Mesenchymal stem cell (in vitro differentiated cells and primary cell): ENCODE data around the gene RNF167. TPM values are rescaled to one million over a fixed set of nuclear protein-coding genes. Genes with fewer than 3 reads are reported as not detected.
A peak's percentile ranks its signal among the peaks of the same experiment; 100 is the strongest.

Source experiments
- DNase-seq: peaks from one replicate; pipeline ENCODE4 v3.0.0-alpha.2; 2013
- H2AFZ ChIP-seq: one replicate; pipeline ENCODE4 v1.6.1; 2013; ENCODE audit warnings: low read depth, mild to moderate bottlenecking, control low read depth, inconsistent platforms, low read length, moderate library complexity
- H2AK5ac ChIP-seq: 2 replicates; pipeline ENCODE4 v1.6.1; 2013; ENCODE audit warnings: low read length, moderate library complexity, mild to moderate bottlenecking, inconsistent platforms; ENCODE audit not compliant: severe bottlenecking
- H2BK120ac ChIP-seq: one replicate; pipeline ENCODE4 v1.6.1; 2013; ENCODE audit warnings: low read depth, mild to moderate bottlenecking, inconsistent platforms, low read length, moderate library complexity
- H2BK12ac ChIP-seq, 2 experiments: one replicate each; pipeline ENCODE4 v1.6.1; 2013; ENCODE audit warnings: inconsistent platforms in 2 of 2, low read length in 2 of 2, mild to moderate bottlenecking in 2 of 2, moderate library complexity in 2 of 2, control low read depth in 1 of 2
- H2BK15ac ChIP-seq: one replicate; pipeline ENCODE4 v1.6.1; 2013; ENCODE audit warnings: mild to moderate bottlenecking, low read depth, inconsistent platforms; ENCODE audit not compliant: poor library complexity, severe bottlenecking
- H2BK5ac ChIP-seq: 2 replicates; pipeline ENCODE4 v1.6.1; 2013; ENCODE audit warnings: low read depth, mild to moderate bottlenecking, low read length, control low read depth, inconsistent platforms; ENCODE audit not compliant: poor library complexity, severe bottlenecking
- H3K14ac ChIP-seq, 2 experiments: one replicate each; pipeline ENCODE4 v1.6.1; 2013; ENCODE audit warnings: inconsistent platforms in 2 of 2, low read length in 2 of 2, control low read depth in 1 of 2, mild to moderate bottlenecking in 1 of 2, moderate library complexity in 1 of 2
- H3K18ac ChIP-seq, 2 experiments: one replicate each; pipeline ENCODE4 v1.6.1; 2013; ENCODE audit warnings: inconsistent platforms in 2 of 2, low read length in 2 of 2, control low read depth in 1 of 2, low read depth in 1 of 2, mild to moderate bottlenecking in 1 of 2
- H3K23ac ChIP-seq, 2 experiments: one replicate each; pipeline ENCODE4 v1.6.1; 2013; ENCODE audit warnings: inconsistent platforms in 2 of 2, low read length in 2 of 2, mild to moderate bottlenecking in 2 of 2, moderate library complexity in 2 of 2, control low read depth in 1 of 2
- H3K27ac ChIP-seq: 2 replicates; pipeline ENCODE4 v1.5.1; 2013; ENCODE audit warnings: mild to moderate bottlenecking, moderate library complexity, low read length, control low read depth, inconsistent platforms; ENCODE audit not compliant: poor library complexity, severe bottlenecking
- H3K27me3 ChIP-seq, 2 experiments: 2 replicates each; pipeline versions ENCODE4 v1.6.1 to v1.7.0; 2013; ENCODE audit warnings: low read length in 2 of 2, mild to moderate bottlenecking in 2 of 2, moderate library complexity in 2 of 2, control low read depth in 1 of 2, inconsistent platforms in 1 of 2; ENCODE audit not compliant: control insufficient read depth in 1 of 2, insufficient read depth in 1 of 2
- H3K36me3 ChIP-seq, 2 experiments: 2 replicates each; pipeline versions ENCODE4 v1.6.1 to v1.7.0; 2013; ENCODE audit warnings: low read length in 2 of 2, control low read depth in 1 of 2, inconsistent platforms in 1 of 2, low read depth in 1 of 2, mild to moderate bottlenecking in 1 of 2; ENCODE audit not compliant: insufficient read depth in 2 of 2, control insufficient read depth in 1 of 2
- H3K4ac ChIP-seq, 2 experiments: one replicate each; pipeline ENCODE4 v1.6.1; 2013; ENCODE audit warnings: inconsistent platforms in 2 of 2, low read length in 2 of 2, mild to moderate bottlenecking in 2 of 2, moderate library complexity in 2 of 2, control low read depth in 1 of 2, low read depth in 1 of 2
- H3K4me1 ChIP-seq: 2 replicates; pipeline ENCODE4 v1.6.1; 2013; ENCODE audit warnings: low read depth, low read length, control low read depth; ENCODE audit not compliant: control insufficient read depth, insufficient read depth
- H3K4me2 ChIP-seq: 2 replicates; pipeline ENCODE4 v1.6.1; 2013; ENCODE audit warnings: low read length, mild to moderate bottlenecking, inconsistent platforms; ENCODE audit not compliant: poor library complexity, severe bottlenecking
- H3K4me3 ChIP-seq, 2 experiments: 2 replicates each; pipeline versions ENCODE4 v1.5.1 to v1.7.0; 2013; ENCODE audit warnings: low read length in 2 of 2, mild to moderate bottlenecking in 2 of 2, control low read depth in 1 of 2, low read depth in 1 of 2; ENCODE audit not compliant: insufficient read depth in 1 of 2
- H3K79me1 ChIP-seq: replicated peaks from 2 replicates; pipeline ENCODE4 v1.6.1; 2013; ENCODE audit warnings: mild to moderate bottlenecking, control low read depth, low read length, inconsistent platforms; ENCODE audit not compliant: poor library complexity, severe bottlenecking
- H3K9ac ChIP-seq: 2 replicates; pipeline ENCODE4 v1.7.0; 2013; ENCODE audit warnings: mild to moderate bottlenecking, low read length, moderate library complexity
- H3K9me3 ChIP-seq: 2 replicates; pipeline ENCODE4 v1.7.0; 2013; ENCODE audit warnings: mild to moderate bottlenecking, low read length; ENCODE audit not compliant: control insufficient read depth
- H4K8ac ChIP-seq: one replicate; pipeline ENCODE4 v1.6.1; 2013; ENCODE audit warnings: inconsistent platforms, mild to moderate bottlenecking, low read length, moderate library complexity
- H4K91ac ChIP-seq: one replicate; pipeline ENCODE4 v1.6.1; 2013; ENCODE audit warnings: mild to moderate bottlenecking, low read length, inconsistent platforms
- WGBS: methylation state at CpG from one replicate; pipeline ENCODE4 v1.1.7; 2013; ENCODE audit warnings: mixed read lengths; 5-methylcytosine and 5-hydroxymethylcytosine counted together
- polyA plus RNA-seq, 2 experiments: library from polyadenylated mRNA; stranded (reverse); fragments of 200-250 nt; gene quantifications; one replicate each; pipeline ENCODE4 v1.2.3, GENCODE V29; 2013

RNF167 gene
- 84.3 TPM for polyA plus RNA-seq (2013, experiment 1 of 2)
- polyA plus RNA-seq (2013, experiment 2 of 2): 84.9 TPM

DNA sequence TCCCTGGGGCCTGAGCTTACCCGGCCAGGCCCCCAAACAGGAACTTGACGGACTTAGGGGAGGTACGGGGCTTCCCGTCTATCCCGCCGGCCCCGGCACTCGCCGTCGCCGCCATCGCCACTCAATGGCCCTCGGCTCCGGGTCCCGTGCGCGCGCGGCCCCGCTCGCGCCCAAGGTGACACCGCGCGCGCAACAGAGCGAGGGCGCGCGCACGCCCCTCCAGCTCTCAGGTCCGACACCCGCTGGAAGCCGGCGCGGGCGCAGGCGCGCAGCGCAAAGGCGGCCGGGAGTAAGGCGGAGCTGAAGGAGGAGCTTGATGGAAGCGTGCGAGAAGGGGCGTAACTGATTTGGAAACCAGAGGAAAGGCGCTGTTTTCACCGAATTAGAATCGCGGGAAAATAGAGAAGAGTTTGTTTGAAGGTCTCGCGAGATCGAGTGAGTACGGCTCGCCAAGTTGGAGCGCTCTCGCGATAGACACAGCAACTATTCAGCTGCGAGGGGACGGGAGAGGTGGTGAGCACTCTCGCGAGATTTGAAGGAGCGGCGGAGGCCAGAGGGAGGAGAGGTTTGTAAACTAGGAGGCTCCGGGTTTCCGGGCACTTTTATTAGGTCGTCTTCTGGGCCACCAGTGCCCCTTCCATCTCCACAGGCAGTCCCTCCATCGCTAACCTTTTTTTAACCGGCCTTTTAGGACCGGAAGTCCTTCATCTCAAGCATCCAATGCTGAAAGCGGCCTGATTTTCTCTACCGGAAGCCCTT lies at the start of gene RNF167, which contains the start of gene SLC25A11:
RNF167 (plus strand) TSS at position 473 of the 759 bp plus-strand sequence. CDS start 642 bp downstream, outside the sequence.
SLC25A11 (minus strand) TSS at position 251 of the 759 bp plus-strand sequence; CDS start at position 115, 136 bp downstream.
- H3K18ac ChIP-seq: peak within 1 kb of the TSS; percentile 88 to 90
- H3K4me1 ChIP-seq: peaks cover 32% of the 10 kb centered on the region
- peaks cover 25% of the 10 kb centered on the region for H3K79me1 ChIP-seq
- H3K4ac ChIP-seq: peak within 1 kb of the TSS; percentile 95 to 96
- peaks cover 61 to 66% of the 10 kb centered on the region in 2 experiments for H3K36me3 ChIP-seq
- peak within 1 kb of the TSS; percentile 97 for H3K9ac ChIP-seq
- H3K23ac ChIP-seq: peak within 1 kb of the TSS in 1 of 2 experiments; percentile 77
- H2BK15ac ChIP-seq: no peak within 1 kb of the TSS
- peak within 1 kb of the TSS; percentile 86 to 90 for H3K14ac ChIP-seq
- H2AFZ ChIP-seq: peak within 1 kb of the TSS; percentile 57
- H2BK120ac ChIP-seq: peak within 1 kb of the TSS; percentile 86
- peak within 1 kb of the TSS; percentile 94 for H4K91ac ChIP-seq
- no peaks in the 10 kb centered on the region for H3K27me3 ChIP-seq
- peak within 1 kb of the TSS; percentile 98 for H3K27ac ChIP-seq
- peak within 1 kb of the TSS; percentile 94 for H3K4me2 ChIP-seq
- no peak within 1 kb of the TSS for H2BK12ac ChIP-seq
- peak; percentile 100 for DNase-seq
- H2AK5ac ChIP-seq: peak within 1 kb of the TSS; percentile 79
- H4K8ac ChIP-seq: peak within 1 kb of the TSS; percentile 95
- no peaks in the 10 kb centered on the region for H3K9me3 ChIP-seq
- WGBS: under 1% methylated on average over 68 of the region's 72 CpGs
- H2BK5ac ChIP-seq: peak within 1 kb of the TSS; percentile 67
- peak within 1 kb of the TSS; percentile 80 to 98 for H3K4me3 ChIP-seq

DNA sequence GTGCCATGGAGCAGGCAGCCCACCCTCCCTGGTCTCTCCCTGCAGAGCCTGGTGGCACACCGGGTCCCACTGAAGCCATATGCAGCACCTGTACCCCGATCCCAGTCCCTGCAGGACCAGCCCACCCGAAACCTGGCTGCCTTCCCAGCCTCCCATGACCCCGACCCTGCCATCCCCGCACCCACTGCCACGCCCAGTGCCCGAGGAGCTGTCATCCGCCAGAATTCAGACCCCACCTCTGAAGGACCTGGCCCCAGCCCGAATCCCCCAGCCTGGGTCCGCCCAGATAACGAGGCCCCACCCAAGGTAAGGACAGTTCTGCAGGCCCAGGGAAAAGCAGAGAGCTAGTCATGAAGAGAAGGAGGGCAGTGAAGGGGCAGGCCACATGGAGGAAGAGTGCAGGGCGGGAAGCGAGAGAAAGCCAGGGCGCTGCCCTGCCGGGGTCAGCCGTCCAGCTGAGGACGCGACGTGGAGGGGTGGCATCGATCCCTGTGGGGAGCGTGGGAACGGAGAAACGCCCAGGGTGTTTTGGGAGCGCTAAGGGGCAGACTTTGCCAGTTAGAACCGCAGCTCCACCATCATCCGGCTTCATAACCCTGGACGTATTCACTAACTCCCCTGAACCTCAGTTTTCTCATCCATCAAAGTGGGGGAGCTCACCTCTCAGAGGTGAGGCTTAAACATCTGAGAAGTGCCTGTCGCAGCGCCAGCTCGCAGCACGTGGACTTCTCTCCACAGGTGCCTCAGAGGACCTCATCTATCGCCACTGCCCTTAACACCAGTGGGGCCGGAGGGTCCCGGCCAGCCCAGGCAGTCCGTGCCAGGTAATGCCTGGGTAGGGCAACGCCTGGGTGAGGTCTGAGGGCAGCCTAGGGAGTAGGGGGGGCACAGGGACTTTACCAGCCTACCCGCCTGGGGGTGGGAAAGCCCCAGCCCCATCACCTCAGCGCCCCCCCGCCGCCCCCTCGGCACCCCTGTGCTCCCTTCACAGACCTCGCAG lies 48.4 kb upstream of the RNF167 start:
- WGBS: 96% methylated on average over 42 of the region's 42 CpGs
- H3K36me3 ChIP-seq: peaks cover 76 to 92% of the 10 kb centered on the region in 2 experiments

DNA sequence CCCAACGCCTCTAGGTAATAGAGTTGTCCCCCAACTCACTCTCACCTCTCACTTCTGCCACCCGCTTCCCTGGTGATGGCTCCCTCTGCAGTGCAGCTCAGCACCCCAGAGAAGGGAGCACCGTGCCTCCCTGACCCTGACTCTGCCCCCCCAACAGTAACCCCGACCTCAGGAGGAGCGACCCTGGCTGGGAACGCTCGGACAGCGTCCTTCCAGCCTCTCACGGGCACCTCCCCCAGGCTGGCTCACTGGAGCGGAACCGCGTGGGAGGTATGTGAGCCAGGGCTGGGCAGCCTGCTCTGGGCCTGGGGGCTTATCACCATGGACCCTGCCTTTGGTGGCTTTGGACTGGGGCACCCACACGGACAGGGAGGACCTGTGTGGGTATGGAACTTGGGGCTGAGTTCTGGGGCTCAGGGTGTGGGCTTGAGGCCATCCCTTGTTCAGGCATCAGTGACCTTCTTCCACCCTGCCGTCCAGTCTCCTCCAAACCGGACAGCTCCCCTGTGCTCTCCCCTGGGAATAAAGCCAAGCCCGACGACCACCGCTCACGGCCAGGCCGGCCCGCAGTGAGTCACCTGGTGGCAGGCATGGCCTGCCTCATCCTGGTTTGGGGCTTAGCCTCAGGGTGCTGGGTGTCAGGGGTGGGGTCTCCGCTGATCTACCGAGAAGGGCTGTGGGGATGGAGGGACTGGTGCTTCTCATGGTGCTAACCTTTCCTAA lies 47.4 kb upstream of the RNF167 start:
- Histone ChIP-seq H2AK5ac (no peak overlapping the region), H3K14ac (no peak overlapping the region), H3K79me1 (peaks cover 7% of the 10 kb centered on the region), H3K27ac (no peak overlapping the region), H2BK120ac (no peak overlapping the region), H2BK12ac (no peak overlapping the region), H3K4me2 (no peak overlapping the region), H3K36me3 (peaks cover 75 to 92% of the 10 kb centered on the region in 2 experiments), H4K8ac (no peak overlapping the region), H3K4me3 (no peak overlapping the region), H3K9me3 (no peaks in the 10 kb centered on the region), H2BK5ac (no peak overlapping the region), H4K91ac (no peak overlapping the region), H3K4ac (no peak overlapping the region), H3K23ac (no peak overlapping the region), H3K4me1 (peaks cover 8% of the 10 kb centered on the region), H3K18ac (no peak overlapping the region), H3K27me3 (no peaks in the 10 kb centered on the region), H3K9ac (no peak overlapping the region), H2AFZ (no peak overlapping the region), H2BK15ac (no peak overlapping the region)
- WGBS: 90% methylated on average over 17 of the region's 23 CpGs
- DNase-seq: no peak

More for the DNA sequence above, 48.4 kb upstream of the RNF167 start:
- no peak overlapping the region for H4K91ac ChIP-seq
- H2AK5ac ChIP-seq: no peak overlapping the region
- H3K23ac ChIP-seq: no peak overlapping the region
- DNase-seq: no peak
- peaks cover 10% of the 10 kb centered on the region for H3K79me1 ChIP-seq
- H2BK15ac ChIP-seq: no peak overlapping the region
- H3K4me2 ChIP-seq: no peak overlapping the region
- H3K9ac ChIP-seq: no peak overlapping the region
- H3K4ac ChIP-seq: no peak overlapping the region
- H2BK5ac ChIP-seq: no peak overlapping the region
- no peak overlapping the region for H4K8ac ChIP-seq
- no peak overlapping the region for H3K14ac ChIP-seq
- peaks cover 8% of the 10 kb centered on the region for H3K4me1 ChIP-seq
- H3K18ac ChIP-seq: no peak overlapping the region
- no peak overlapping the region for H3K4me3 ChIP-seq
- H2BK12ac ChIP-seq: no peak overlapping the region
- H3K9me3 ChIP-seq: no peaks in the 10 kb centered on the region
- H3K27me3 ChIP-seq: no peaks in the 10 kb centered on the region
- no peak overlapping the region for H2BK120ac ChIP-seq
- H2AFZ ChIP-seq: no peak overlapping the region
- no peak overlapping the region for H3K27ac ChIP-seq
